IMR-90 (cell line): ENCODE measurements around the gene TSKS. TPM values are rescaled to one million over a fixed set of nuclear protein-coding genes. Genes with fewer than 3 reads are reported as not detected.

ENCODE experiments used
- ATAC-seq: fragments of 200-7000 bp; cut with Tn5 transposase; 2 replicates; pipeline ENCODE4 v1.9.1; 2020; ENCODE audit warnings: low read depth, mild to moderate bottlenecking, moderate library complexity
- BruUV-seq: library from RNA; stranded (reverse); fragments of 400-500 nt; replicated peaks from 2 replicates; lab custom pipeline; 2021; lab: Mats Ljungman, UMichigan
- CTCF ChIA-PET: fragments of 300-600 bp; formaldehyde crosslinking; extraction: SDS; loops from one replicate; lab custom pipeline; 2021; ENCODE audit warnings: antibody characterized with exemption; lab: Yijun Ruan, JAX
- POLR2A ChIA-PET: fragments of 300-600 bp; sonication (Branson Sonifier 250); formaldehyde crosslinking; loops from one replicate; lab custom pipeline; 2022; ENCODE audit warnings: antibody characterized with exemption; ENCODE audit not compliant: unreplicated experiment; lab: Charles Lee
- DNase-seq: peaks from one replicate; pipeline ENCODE4 v3.0.0; 2013
- H2AFZ ChIP-seq: replicated peaks from 2 replicates; pipeline ENCODE3; 2013; ENCODE audit warnings: low read length, mild to moderate bottlenecking; ENCODE audit not compliant: poor library complexity
- H2AK5ac ChIP-seq: 2 replicates; pipeline ENCODE4 v1.6.1; 2013; ENCODE audit warnings: low read depth, low read length, inconsistent platforms
- H2AK9ac ChIP-seq: replicated peaks from 2 replicates; pipeline ENCODE3; 2013; ENCODE audit warnings: mild to moderate bottlenecking, low read depth, low read length, moderate library complexity; ENCODE audit not compliant: poor library complexity
- H2BK120ac ChIP-seq: 2 replicates; pipeline ENCODE4 v1.6.1; 2013; ENCODE audit warnings: low read depth, low read length, inconsistent platforms
- H2BK15ac ChIP-seq: 3 replicates; pipeline ENCODE4 v1.6.1; 2013; ENCODE audit warnings: low read depth, low read length, inconsistent platforms
- H2BK20ac ChIP-seq: 2 replicates; pipeline ENCODE4 v1.6.1; 2013; ENCODE audit warnings: low read depth, mild to moderate bottlenecking, inconsistent platforms, low read length, moderate library complexity
- H2BK5ac ChIP-seq: 2 replicates; pipeline ENCODE4 v1.6.1; 2013; ENCODE audit warnings: mild to moderate bottlenecking, low read depth, low read length, inconsistent platforms; ENCODE audit not compliant: poor library complexity, severe bottlenecking
- H3K14ac ChIP-seq: replicated peaks from 2 replicates; pipeline ENCODE4 v1.6.1; 2013; ENCODE audit warnings: low read depth, low read length, inconsistent platforms
- H3K18ac ChIP-seq: 2 replicates; pipeline ENCODE4 v1.6.1; 2013; ENCODE audit warnings: low read depth, low read length, control low read depth
- H3K23ac ChIP-seq: 2 replicates; pipeline ENCODE4 v1.6.1; 2013; ENCODE audit warnings: low read depth, low read length, inconsistent platforms
- H3K27ac ChIP-seq: 2 replicates; pipeline ENCODE4 v1.5.1; 2013; ENCODE audit warnings: mild to moderate bottlenecking, control low read depth, low read length; ENCODE audit not compliant: insufficient read depth
- H3K27me3 ChIP-seq: 2 replicates; pipeline ENCODE4 v1.6.1; 2013; ENCODE audit warnings: low read length; ENCODE audit not compliant: control insufficient read depth, insufficient read depth
- H3K36me3 ChIP-seq: 2 replicates; pipeline ENCODE4 v1.6.1; 2013; ENCODE audit warnings: low read length, mixed read lengths; ENCODE audit not compliant: control insufficient read depth, insufficient read depth
- H3K4ac ChIP-seq: 2 replicates; pipeline ENCODE4 v1.6.1; 2013; ENCODE audit warnings: low read depth, low read length, inconsistent platforms
- H3K4me1 ChIP-seq: 2 replicates; pipeline ENCODE4 v1.6.1; 2013; ENCODE audit warnings: low read length, mixed read lengths; ENCODE audit not compliant: control insufficient read depth, insufficient read depth
- H3K4me2 ChIP-seq: 2 replicates; pipeline ENCODE4 v1.6.1; 2013; ENCODE audit warnings: low read depth, mild to moderate bottlenecking, control low read depth, low read length, moderate library complexity
- H3K4me3 ChIP-seq: 2 replicates; pipeline ENCODE4 v1.5.1; 2013; ENCODE audit warnings: low read depth, mild to moderate bottlenecking, control low read depth, low read length, moderate library complexity; ENCODE audit not compliant: insufficient read depth
- H3K56ac ChIP-seq: 2 replicates; pipeline ENCODE4 v1.6.1; 2013; ENCODE audit warnings: low read length, inconsistent platforms; ENCODE audit not compliant: insufficient read depth; ENCODE audit errors: extremely low read depth
- H3K79me1 ChIP-seq, 2 experiments: 2 replicates each; pipeline ENCODE4 v1.6.1; 2013; ENCODE audit warnings: low read length in 2 of 2, inconsistent platforms in 1 of 2, low read depth in 1 of 2
- H3K9ac ChIP-seq: 2 replicates; pipeline ENCODE4 v1.6.1; 2013; ENCODE audit warnings: low read depth, low read length, control low read depth
- H3K9me1 ChIP-seq: 2 replicates; pipeline ENCODE4 v1.6.1; 2013; ENCODE audit warnings: low read length, inconsistent platforms; ENCODE audit not compliant: insufficient read depth
- H3K9me3 ChIP-seq: 2 replicates; pipeline ENCODE4 v1.6.1; 2013; ENCODE audit warnings: low read length; ENCODE audit not compliant: control insufficient read depth, insufficient read depth
- H4K20me1 ChIP-seq: 2 replicates; pipeline ENCODE4 v1.6.1; 2013; ENCODE audit warnings: low read length, inconsistent platforms; ENCODE audit not compliant: insufficient read depth
- H4K5ac ChIP-seq: 2 replicates; pipeline ENCODE4 v1.6.1; 2013; ENCODE audit warnings: mild to moderate bottlenecking, low read depth, low read length, control low read depth
- H4K8ac ChIP-seq, 2 experiments: 2 replicates each; pipeline ENCODE4 v1.6.1; 2013; ENCODE audit warnings: low read depth in 2 of 2, low read length in 2 of 2, control low read depth in 1 of 2, inconsistent platforms in 1 of 2
- H4K91ac ChIP-seq: 2 replicates; pipeline ENCODE4 v1.6.1; 2013; ENCODE audit warnings: low read depth, low read length, inconsistent platforms; ENCODE audit not compliant: insufficient read depth
- FOS ChIP-seq: fragments of 150-350 bp; IDR thresholded peaks from 2 replicates; pipeline ENCODE4 v1.6.1; 2016; ENCODE audit warnings: low read depth, low read length
- MXI1 ChIP-seq: IDR thresholded peaks from 2 replicates; pipeline ENCODE4 v1.6.1; 2012; ENCODE audit warnings: low read depth, mild to moderate bottlenecking, low read length, moderate library complexity, borderline replicate concordance
- RAD21 ChIP-seq: IDR thresholded peaks from 2 replicates; pipeline ENCODE4 v1.6.1; 2012; ENCODE audit warnings: low read length, improper control_type of control experiment
- SMC3 ChIP-seq: fragments of 150-350 bp; IDR thresholded peaks from 2 replicates; pipeline ENCODE4 v1.6.1; 2016; ENCODE audit warnings: low read depth, mild to moderate bottlenecking, antibody characterized with exemption, low read length, moderate library complexity
- WGBS, 2 experiments: methylation state at CpG; one replicate each; pipeline versions ENCODE4 v1.1.5 to v1.1.7; 2013; ENCODE audit warnings: missing lambda C conversion rate in 2 of 2; ENCODE audit not compliant: insufficient read length in 1 of 2; ENCODE audit errors: extremely low coverage in 2 of 2; 5-methylcytosine and 5-hydroxymethylcytosine counted together
- dilution Hi-C: fragments of 300-500 bp; cut with HindIII; formaldehyde crosslinking; loops from one replicate; pipeline ENCODE4 v1.14.3; 2018; ENCODE audit warnings: low sequenced_read_pairs; ENCODE audit not compliant: unreplicated experiment
- in situ Hi-C: fragments of 300-500 bp; cut with MboI; formaldehyde crosslinking; loops from 3 replicates; pipeline ENCODE4 v1.14.3; 2019; ENCODE audit warnings: low sequenced_read_pairs, inconsistent platforms, mixed read lengths
- intact Hi-C: fragments of 100-400 bp; cut with micrococcal nuclease; formaldehyde crosslinking; loops from 2 replicates; pipeline ENCODE4 v1.10.0; 2022
- polyA plus RNA-seq, 3 experiments: library from polyadenylated mRNA; depleted of rRNA; stranded (reverse); fragments of >200 nt; gene quantifications; 2 replicates each; pipeline ENCODE4 v1.2.3, GENCODE V29; 2012; ENCODE audit warnings: low replicate concordance in 1 of 3
- total RNA-seq: library from RNA; depleted of rRNA; stranded (reverse); fragments of >200 nt; gene quantifications from 2 replicates; pipeline ENCODE4 v1.2.3, GENCODE V29; 2012

The TSKS gene
- total and polyA plus RNA-seq, 2 of the 4 experiments (the other 2 are of a cell fraction) = not detected

DNA sequence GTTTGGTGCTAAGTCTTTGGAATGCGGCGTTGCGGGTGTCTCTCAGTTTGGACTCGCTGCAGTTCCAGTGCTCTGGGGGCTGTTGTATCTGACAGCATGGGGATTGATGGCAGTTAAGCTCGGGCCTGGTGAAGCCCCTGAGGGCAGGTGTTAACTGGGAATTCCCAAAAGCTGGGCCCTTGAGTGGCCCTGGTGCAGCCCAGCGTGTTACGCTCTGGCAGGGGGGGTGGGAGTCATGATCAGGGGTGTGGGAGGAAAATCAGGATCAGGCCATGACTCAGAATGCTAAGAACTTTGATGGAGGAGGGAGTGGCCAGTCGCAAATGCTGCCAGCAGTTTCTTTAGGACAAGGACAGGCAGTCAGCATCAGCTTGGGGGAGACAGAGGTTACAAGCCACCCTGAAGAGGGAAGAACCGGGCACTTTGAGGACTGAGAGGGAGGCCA lies 23.3 kb upstream of the TSKS start:
- Histone ChIP-seq H3K56ac (no peak overlapping the region), H2BK15ac (no peak overlapping the region), H2AK9ac (peak overlapping the region; percentile 94), H3K79me1 (peaks cover 15 to 65% of the 10 kb centered on the region in 2 experiments), H4K5ac (no peak overlapping the region), H4K20me1 (peaks cover 25% of the 10 kb centered on the region), H2AFZ (peak overlapping the region; percentile 51), H3K4me3 (no peak overlapping the region), H2BK5ac (peak overlapping the region; percentile 3), H3K27me3 (no peaks in the 10 kb centered on the region), H3K36me3 (peaks cover 45% of the 10 kb centered on the region), H4K8ac (peak overlapping the region in 1 of 2 experiments; percentile 56; a peak in 2 of 4 replicates), H3K23ac (no peak overlapping the region; the same call in 1 of the 2 replicates), H3K18ac (no peak overlapping the region), H3K9me1 (peaks cover 7% of the 10 kb centered on the region; the same call in 1 of the 2 replicates), H3K4me2 (no peak overlapping the region), H2BK20ac (no peak overlapping the region), H2AK5ac (peak overlapping the region; percentile 66; the same call in 1 of the 2 replicates), H2BK120ac (no peak overlapping the region), H4K91ac (peak overlapping the region; percentile 69; the same call in 1 of the 2 replicates), H3K9ac (no peak overlapping the region; the same call in 1 of the 2 replicates), H3K4ac (peak overlapping the region; percentile 73), H3K14ac (peak overlapping the region; percentile 54; the same call in 1 of the 2 replicates), H3K27ac (0 out of 2 replicates have a peak overlapping the region, but pooled peaks have one; percentile 5), H3K4me1 (peaks cover 7% of the 10 kb centered on the region), H3K9me3 (no peaks in the 10 kb centered on the region)
- TF ChIP-seq RAD21 = no peak
- 0 out of 2 replicates have a peak, but pooled peaks have one; percentile 19 for TF ChIP-seq FOS
- TF ChIP-seq MXI1 = no peak
- 0 out of 2 replicates have a peak, but pooled peaks have one; percentile 5 for TF ChIP-seq SMC3
- intact Hi-C loops = no loop called here
- dilution Hi-C loops = no loop called here
- BruUV-seq = no TSS peak
- POLR2A ChIA-PET = no interaction called here
- in situ Hi-C loops = no loop called here
- CTCF ChIA-PET = interaction anchor here (0.6 kb wide), 1 partner anchor 52 kb away, joined by 4 read pairs; no protein-coding TSS in a partner anchor
- ATAC-seq (peak; percentile 75), DNase-seq (peak; percentile 53)
- WGBS, 2 experiments = 56% methylated on average over 8 of the region's 9 CpGs; no CpG with 5 or more reads in 1 of the 2 experiments
